Measurements from ENCODE around the gene VEGFC.

GRCh38 chr4:176746846-176747245 is 45.9 kb downstream of the VEGFC start:
- no peak for TF ChIP-seq CTCF (conservative IDR thresholded peaks at IDR 0.05 in 1 of 2, IDR thresholded peaks at IDR 0.05 in 1 of 2; ENCODE audit: extremely low read depth in 1 of 2, insufficient read depth in 1 of 2, low read depth in 1 of 2, low read length in 2 of 2)
- TF ChIP-seq EZH2 (IDR thresholded peaks at IDR 0.05; ENCODE audit: borderline replicate concordance, low read length), result no peak

All from mammary epithelial cell (primary cell).